HEK293T (cell line): Measurements from ENCODE around the gene USP17L11.
"Not testable (repeated sequence)": the region's sequence is repeated elsewhere in the genome, so short reads cannot be mapped to it uniquely, and the experiment has no call there.

ENCODE experiments used
- CTBP1 ChIP-seq: fragments of 450-650 bp; IDR thresholded peaks from 2 replicates; pipeline ENCODE4 v1.6.1; 2016; ENCODE audit warnings: borderline replicate concordance
- ELF4 ChIP-seq: fragments of 450-650 bp; IDR thresholded peaks from 2 replicates; pipeline ENCODE4 v1.6.1; 2017; ENCODE audit warnings: antibody characterized with exemption
- FOXM1 ChIP-seq: fragments of 450-650 bp; IDR thresholded peaks from 2 replicates; pipeline ENCODE4 v1.6.1; 2017; ENCODE audit warnings: mild to moderate bottlenecking, borderline replicate concordance
- HDGF ChIP-seq: fragments of 450-650 bp; IDR thresholded peaks from 2 replicates; pipeline ENCODE4 v1.6.1; 2017; ENCODE audit warnings: antibody characterized with exemption, borderline replicate concordance
- PKNOX1 ChIP-seq: fragments of 450-650 bp; IDR thresholded peaks from 2 replicates; pipeline ENCODE4 v1.6.1; 2016
- SP1 ChIP-seq: fragments of 450-650 bp; IDR thresholded peaks from 2 replicates; pipeline ENCODE4 v1.6.1; 2017
- TARDBP ChIP-seq: fragments of 450-650 bp; IDR thresholded peaks from 2 replicates; pipeline ENCODE4 v1.6.1; 2016

GRCh38 chr4:9165990-9166389, 49.2 kb upstream of the USP17L11 start:
- not testable (repeated sequence) for TF ChIP-seq SP1, ELF4, TARDBP, HDGF, CTBP1, FOXM1, PKNOX1
